Measurements from ENCODE around the gene BAD. TPM values are rescaled to one million over a fixed set of nuclear protein-coding genes. Genes with fewer than 3 reads are reported as not detected.

The BAD gene
- total and polyA plus RNA-seq, 10 of the 15 experiments (the other 5 are each of a cell fraction or from before 2014, with no cell fraction given): 1.5 to 67.2 (median 39.6) TPM

- no peak overlapping the region for H3K9ac ChIP-seq (ENCODE audit: control insufficient read depth, insufficient read depth, low read length)
- DNase-seq (ENCODE audit: low read depth, low spot score): no peak
- TF ChIP-seq RB1 (IDR thresholded peaks at IDR 0.05; ENCODE audit: borderline replicate concordance): no peak
- TF ChIP-seq HSF1 (IDR thresholded peaks at IDR 0.05; ENCODE audit: low read depth, low read length): no peak
- TF ChIP-seq TCF7 (IDR thresholded peaks at IDR 0.05; ENCODE audit: borderline replicate concordance): no peak
- no peak for TF ChIP-seq RUNX3 (IDR thresholded peaks at IDR 0.05; ENCODE audit: low read length)
- TF ChIP-seq NFYB (IDR thresholded peaks at IDR 0.05; ENCODE audit: insufficient read depth, low read depth, low read length): no peak
- no peak for TF ChIP-seq SIN3A (IDR thresholded peaks at IDR 0.05; ENCODE audit: low read depth, low read length)
- TF ChIP-seq CBX3 (IDR thresholded peaks at IDR 0.05; ENCODE audit: borderline replicate concordance, low read depth): no peak
- no peak for TF ChIP-seq ESRRA (IDR thresholded peaks at IDR 0.05; ENCODE audit: low read length)
- TF ChIP-seq RAD51 (IDR thresholded peaks at IDR 0.05): no peak
- TF ChIP-seq ZNF384 (IDR thresholded peaks at IDR 0.05; ENCODE audit: borderline replicate concordance, low read depth, low read length): no peak
- no peak for TF ChIP-seq BCL3 (IDR thresholded peaks at IDR 0.05; ENCODE audit: borderline replicate concordance, insufficient read depth, low read depth, low read length, poor library complexity, severe bottlenecking)
- no peak for TF ChIP-seq IKZF2 (IDR thresholded peaks at IDR 0.05)
- TF ChIP-seq POLR2A (IDR thresholded peaks at IDR 0.05; ENCODE audit: low read depth, low read length): no peak
- TF ChIP-seq EP300 (IDR thresholded peaks at IDR 0.05; ENCODE audit: borderline replicate concordance in 1 of 2, control insufficient read depth in 1 of 2, low read depth in 2 of 2, low read length in 2 of 2): no peak
- TF ChIP-seq FOXK2 (IDR thresholded peaks at IDR 0.05): no peak
- no peak for TF ChIP-seq NR2C2 (IDR thresholded peaks at IDR 0.05; ENCODE audit: borderline replicate concordance, control insufficient read depth, insufficient read length, low read depth)
- no peak for TF ChIP-seq NFYA (IDR thresholded peaks at IDR 0.05; ENCODE audit: borderline replicate concordance, low read depth, low read length)
- TF ChIP-seq USF2 (IDR thresholded peaks at IDR 0.05; ENCODE audit: borderline replicate concordance, low read depth, low read length): no peak
- TF ChIP-seq YBX1 (IDR thresholded peaks at IDR 0.05): no peak
- no peaks in the 10 kb centered on the region for H3K4me1 ChIP-seq (ENCODE audit: control insufficient read depth, insufficient read depth, low read length)
- no peaks in the 10 kb centered on the region for H3K79me2 ChIP-seq (ENCODE audit: control insufficient read depth, insufficient read depth, low read length)
- peaks cover 9 to 16% of the 10 kb centered on the region in 2 experiments for H3K27me3 ChIP-seq (replicated peaks in 1 of 2; ENCODE audit: control insufficient read depth in 2 of 2, insufficient read depth in 2 of 2, low read length in 1 of 2)
- intact Hi-C loops (cut with micrococcal nuclease; ENCODE audit: unreplicated experiment): no loop called here
- ChIA-PET CTCF (interaction anchor here (0.8 to 1.9 kb wide), 2 partner anchors 9 to 12 kb away, joined by 3 to 10 read pairs; no protein-coding TSS in a partner anchor), POLR2A (interaction anchor here (0.9 kb wide), 1 partner anchor 8 kb away, joined by 3 read pairs; the partner anchor contains the start of gene BAD), SMC1A (ENCODE audit: uncharacterized antibody, unreplicated experiment) (no interaction called here), RAD21 (ENCODE audit: unreplicated experiment) (no interaction called here)
- in situ Hi-C loops (cut with MboI): no loop called here
- H2AFZ ChIP-seq (ENCODE audit: control insufficient read depth, low read depth, low read length): no peak overlapping the region
- no peaks in the 10 kb centered on the region; the same call in 1 of the 2 replicates for H4K20me1 ChIP-seq (ENCODE audit: control insufficient read depth, insufficient read depth)
- no peak for FAIRE-seq
- H3K4me3 ChIP-seq: no peak overlapping the region
- H3K27ac ChIP-seq (ENCODE audit: control insufficient read depth, insufficient read depth): no peak overlapping the region
- WGBS (ENCODE audit: insufficient coverage, insufficient replicate concordance, low lambda C conversion rate, missing lambda C conversion rate): 30% methylated on average over 37 of the region's 42 CpGs
- H3K4me2 ChIP-seq (ENCODE audit: control insufficient read depth, insufficient read depth): peak overlapping the region; percentile 42; the same call in 1 of the 2 replicates
- no peak; the same call in 1 of the 3 replicates for ATAC-seq
- no peaks in the 10 kb centered on the region for H3K9me3 ChIP-seq (replicated peaks; ENCODE audit: control insufficient read depth, insufficient read depth, low read length)
- H3K36me3 ChIP-seq (ENCODE audit: control insufficient read depth in 2 of 2, insufficient read depth in 2 of 2, low read length in 1 of 2): peaks cover 0 to 2% of the 10 kb centered on the region in 2 experiments; a peak in 2 of 4 replicates
- no TSS peak for BruUV-seq (replicated peaks)
Measured at GRCh38 chr11:64292460-64293254, 8.2 kb upstream of the BAD start.
